ENCODE data around the gene LRRIQ1.

Gene LRRIQ1

GRCh38 chr12:85076688-85077430, 40.7 kb downstream of the LRRIQ1 start:
- POLR2A ChIA-PET = no interaction called here
- DNase-seq = peak; percentile 21 to 61 (median 59)

GRCh38 chr12:85085066-85085465, 48.9 kb downstream of the LRRIQ1 start:
- H3K9me3 ChIP-seq (ENCODE audit: control extremely low read depth in 1 of 5, control insufficient read depth in 4 of 5, insufficient read depth in 2 of 5, low read depth in 1 of 5, low read length in 4 of 5) = no peaks in the 10 kb centered on the region
- H3K36me3 ChIP-seq (ENCODE audit: control insufficient read depth in 4 of 4, insufficient read depth in 4 of 4, low read length in 3 of 4) = no peaks in the 10 kb centered on the region
- H3K4me1 ChIP-seq (ENCODE audit: control extremely low read depth in 1 of 4, control insufficient read depth in 4 of 4, insufficient read depth in 4 of 4, low read length in 3 of 4) = no peaks in the 10 kb centered on the region
- no peak overlapping the region for H3K4me3 ChIP-seq (ENCODE audit: control insufficient read depth in 1 of 7, extremely low read depth in 1 of 7, insufficient read depth in 4 of 7, low read depth in 2 of 7, low read length in 6 of 7)
- no CpG with 5 or more reads among the region's 5 CpGs for WGBS (ENCODE audit: insufficient coverage)
- ChIA-PET CTCF (no interaction called here), POLR2A (no interaction called here)
- H3K27me3 ChIP-seq (replicated peaks in 2 of 5; ENCODE audit: control insufficient read depth in 4 of 5, insufficient read depth in 5 of 5, low read length in 4 of 5) = no peaks in the 10 kb centered on the region
- no peak for DNase-seq
- no peak overlapping the region for H3K27ac ChIP-seq (ENCODE audit: insufficient read depth in 1 of 2, low read depth in 1 of 2, low read length in 2 of 2, poor library complexity in 1 of 2, severe bottlenecking in 2 of 2)

More at GRCh38 chr12:85076688-85077430, 40.7 kb downstream of the LRRIQ1 start:
- H3K4me3 ChIP-seq (ENCODE audit: control insufficient read depth in 1 of 7, extremely low read depth in 1 of 7, insufficient read depth in 4 of 7, low read depth in 2 of 7, low read length in 6 of 7) = no peak overlapping the region
- CTCF ChIA-PET = interaction anchor here (1.4 to 1.6 kb wide), 3 partner anchors 19 to 372 kb away, joined by 6 read pairs; no protein-coding TSS in a partner anchor
- no peaks in the 10 kb centered on the region for H3K9me3 ChIP-seq (ENCODE audit: control extremely low read depth in 1 of 5, control insufficient read depth in 4 of 5, insufficient read depth in 2 of 5, low read depth in 1 of 5, low read length in 4 of 5)
- no peaks in the 10 kb centered on the region for H3K4me1 ChIP-seq (ENCODE audit: control extremely low read depth in 1 of 4, control insufficient read depth in 4 of 4, insufficient read depth in 4 of 4, low read length in 3 of 4)
- WGBS (ENCODE audit: insufficient coverage) = no CpG with 5 or more reads among the region's 1 CpG
- H3K27ac ChIP-seq (ENCODE audit: insufficient read depth in 1 of 2, low read depth in 1 of 2, low read length in 2 of 2, poor library complexity in 1 of 2, severe bottlenecking in 2 of 2) = no peak overlapping the region
- no peaks in the 10 kb centered on the region for H3K27me3 ChIP-seq (replicated peaks in 2 of 5; ENCODE audit: control insufficient read depth in 4 of 5, insufficient read depth in 5 of 5, low read length in 4 of 5)
- no peaks in the 10 kb centered on the region for H3K36me3 ChIP-seq (ENCODE audit: control insufficient read depth in 4 of 4, insufficient read depth in 4 of 4, low read length in 3 of 4)

- CTCF ChIA-PET = no interaction called here
These were observed 53.6 kb downstream of the LRRIQ1 start for GRCh38 chr12:85089792-85090191.

GRCh38 chr12:85092814-85093370, 56.7 kb downstream of the LRRIQ1 start:
- peaks cover 0 to 1% (median 0%) of the 10 kb centered on the region in 5 experiments for H3K9me3 ChIP-seq (ENCODE audit: control extremely low read depth in 1 of 5, control insufficient read depth in 4 of 5, insufficient read depth in 2 of 5, low read depth in 1 of 5, low read length in 4 of 5)
- H3K4me3 ChIP-seq (ENCODE audit: control insufficient read depth in 1 of 7, extremely low read depth in 1 of 7, insufficient read depth in 4 of 7, low read depth in 2 of 7, low read length in 6 of 7) = no peak overlapping the region
- no peak overlapping the region for H3K27ac ChIP-seq (ENCODE audit: insufficient read depth in 1 of 2, low read depth in 1 of 2, low read length in 2 of 2, poor library complexity in 1 of 2, severe bottlenecking in 2 of 2)
- no peaks in the 10 kb centered on the region for H3K4me1 ChIP-seq (ENCODE audit: control extremely low read depth in 1 of 4, control insufficient read depth in 4 of 4, insufficient read depth in 4 of 4, low read length in 3 of 4)
- no peak for DNase-seq
- POLR2A ChIA-PET = no interaction called here
- H3K36me3 ChIP-seq (ENCODE audit: control insufficient read depth in 4 of 4, insufficient read depth in 4 of 4, low read length in 3 of 4) = no peaks in the 10 kb centered on the region
- H3K27me3 ChIP-seq (replicated peaks in 2 of 5; ENCODE audit: control insufficient read depth in 4 of 5, insufficient read depth in 5 of 5, low read length in 4 of 5) = no peaks in the 10 kb centered on the region
- CTCF ChIA-PET = interaction anchor here (0.7 to 0.8 kb wide), 2 partner anchors 14 to 913 kb away, joined by 3 to 4 read pairs; no protein-coding TSS in a partner anchor
- WGBS (ENCODE audit: insufficient coverage) = 67% methylated on average over 1 of the region's 2 CpGs

More at GRCh38 chr12:85089792-85090191, 53.6 kb downstream of the LRRIQ1 start:
- H3K4me1 ChIP-seq (ENCODE audit: control extremely low read depth in 1 of 4, control insufficient read depth in 4 of 4, insufficient read depth in 4 of 4, low read length in 3 of 4) = no peaks in the 10 kb centered on the region
- no peaks in the 10 kb centered on the region for H3K9me3 ChIP-seq (ENCODE audit: control extremely low read depth in 1 of 5, control insufficient read depth in 4 of 5, insufficient read depth in 2 of 5, low read depth in 1 of 5, low read length in 4 of 5)
- POLR2A ChIA-PET = no interaction called here
- no peaks in the 10 kb centered on the region for H3K36me3 ChIP-seq (ENCODE audit: control insufficient read depth in 4 of 4, insufficient read depth in 4 of 4, low read length in 3 of 4)
- no peaks in the 10 kb centered on the region for H3K27me3 ChIP-seq (replicated peaks in 2 of 5; ENCODE audit: control insufficient read depth in 4 of 5, insufficient read depth in 5 of 5, low read length in 4 of 5)
- H3K4me3 ChIP-seq (ENCODE audit: control insufficient read depth in 1 of 7, extremely low read depth in 1 of 7, insufficient read depth in 4 of 7, low read depth in 2 of 7, low read length in 6 of 7) = no peak overlapping the region
- H3K27ac ChIP-seq (ENCODE audit: insufficient read depth in 1 of 2, low read depth in 1 of 2, low read length in 2 of 2, poor library complexity in 1 of 2, severe bottlenecking in 2 of 2) = no peak overlapping the region
- WGBS (ENCODE audit: insufficient coverage) = 98% methylated on average over 4 of the region's 5 CpGs
- DNase-seq = no peak

DNA sequence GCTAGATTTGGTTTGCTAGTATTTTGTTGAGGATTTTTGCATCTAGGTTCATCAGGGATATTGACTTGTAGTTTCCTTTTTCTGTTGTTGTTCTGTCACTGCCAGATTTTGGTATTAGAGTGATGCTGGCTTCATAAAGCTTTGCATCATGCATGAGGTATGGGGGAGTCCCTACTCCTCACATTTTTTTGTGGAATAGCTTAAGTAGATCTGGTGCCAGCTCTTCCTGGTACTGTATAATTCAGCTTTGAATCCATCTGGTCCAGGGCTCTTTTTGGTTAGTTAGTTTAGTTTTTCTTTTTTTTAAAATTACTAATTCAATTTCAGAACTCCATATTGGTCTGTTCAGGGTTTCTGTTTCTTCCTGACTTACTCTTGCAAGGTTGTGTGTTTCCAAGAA, 59.4 kb downstream of the LRRIQ1 start:
- CTCF ChIA-PET = interaction anchor here (0.7 kb wide), 1 partner anchor 21 kb away, joined by 3 read pairs; no protein-coding TSS in a partner anchor
- peaks cover 0 to 1% (median 0%) of the 10 kb centered on the region in 5 experiments for H3K9me3 ChIP-seq (ENCODE audit: control extremely low read depth in 1 of 5, control insufficient read depth in 4 of 5, insufficient read depth in 2 of 5, low read depth in 1 of 5, low read length in 4 of 5)

DNA sequence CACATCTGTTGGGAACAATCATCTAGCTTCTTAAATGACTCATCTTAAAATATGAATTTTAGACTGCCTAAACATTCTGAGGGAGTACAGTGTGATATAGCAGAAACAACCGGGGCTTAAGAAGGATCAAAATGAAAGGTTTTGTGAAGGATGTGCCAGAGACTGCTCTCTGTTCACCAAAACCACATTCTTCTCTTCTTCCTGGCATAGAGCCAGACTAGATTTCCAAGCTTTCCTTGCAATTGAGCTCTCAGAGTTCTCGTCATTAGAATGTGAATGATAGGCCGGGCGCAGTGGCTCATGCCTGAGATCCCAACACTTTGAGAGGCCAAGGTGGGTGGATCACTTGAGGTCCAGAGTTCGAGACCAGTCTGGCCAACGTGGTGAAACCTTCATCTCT, 94.5 kb downstream of the LRRIQ1 start:
- no peak for DNase-seq
- Histone ChIP-seq H3K36me3 (ENCODE audit: control insufficient read depth in 4 of 4, insufficient read depth in 4 of 4, low read length in 3 of 4) (no peaks in the 10 kb centered on the region), H3K9me3 (ENCODE audit: control extremely low read depth in 1 of 5, control insufficient read depth in 4 of 5, insufficient read depth in 2 of 5, low read depth in 1 of 5, low read length in 4 of 5) (no peaks in the 10 kb centered on the region), H3K4me3 (ENCODE audit: control insufficient read depth in 1 of 7, extremely low read depth in 1 of 7, insufficient read depth in 4 of 7, low read depth in 2 of 7, low read length in 6 of 7) (no peak overlapping the region), H3K4me1 (ENCODE audit: control extremely low read depth in 1 of 4, control insufficient read depth in 4 of 4, insufficient read depth in 4 of 4, low read length in 3 of 4) (no peaks in the 10 kb centered on the region), H3K27me3 (replicated peaks in 2 of 5; ENCODE audit: control insufficient read depth in 4 of 5, insufficient read depth in 5 of 5, low read length in 4 of 5) (peaks cover 0 to 1% (median 0%) of the 10 kb centered on the region in 5 experiments), H3K27ac (ENCODE audit: insufficient read depth in 1 of 2, low read depth in 1 of 2, low read length in 2 of 2, poor library complexity in 1 of 2, severe bottlenecking in 2 of 2) (no peak overlapping the region)
- POLR2A ChIA-PET = no interaction called here
- CTCF ChIA-PET = no interaction called here
- WGBS (ENCODE audit: insufficient coverage) = 96% methylated on average over 3 of the region's 6 CpGs

More for the DNA sequence above, 59.4 kb downstream of the LRRIQ1 start:
- Histone ChIP-seq H3K4me1 (ENCODE audit: control extremely low read depth in 1 of 4, control insufficient read depth in 4 of 4, insufficient read depth in 4 of 4, low read length in 3 of 4) (no peaks in the 10 kb centered on the region), H3K4me3 (ENCODE audit: control insufficient read depth in 1 of 7, extremely low read depth in 1 of 7, insufficient read depth in 4 of 7, low read depth in 2 of 7, low read length in 6 of 7) (no peak overlapping the region), H3K27ac (ENCODE audit: insufficient read depth in 1 of 2, low read depth in 1 of 2, low read length in 2 of 2, poor library complexity in 1 of 2, severe bottlenecking in 2 of 2) (no peak overlapping the region), H3K36me3 (ENCODE audit: control insufficient read depth in 4 of 4, insufficient read depth in 4 of 4, low read length in 3 of 4) (no peaks in the 10 kb centered on the region), H3K27me3 (replicated peaks in 2 of 5; ENCODE audit: control insufficient read depth in 4 of 5, insufficient read depth in 5 of 5, low read length in 4 of 5) (no peaks in the 10 kb centered on the region)
- POLR2A ChIA-PET = no interaction called here
- DNase-seq = no peak

- no peak for DNase-seq
- POLR2A ChIA-PET = no interaction called here
- Histone ChIP-seq H3K27ac (ENCODE audit: insufficient read depth in 1 of 2, low read depth in 1 of 2, low read length in 2 of 2, poor library complexity in 1 of 2, severe bottlenecking in 2 of 2) (no peak overlapping the region), H3K27me3 (replicated peaks in 2 of 5; ENCODE audit: control insufficient read depth in 4 of 5, insufficient read depth in 5 of 5, low read length in 4 of 5) (no peaks in the 10 kb centered on the region), H3K36me3 (ENCODE audit: control insufficient read depth in 4 of 4, insufficient read depth in 4 of 4, low read length in 3 of 4) (no peaks in the 10 kb centered on the region), H3K4me3 (ENCODE audit: control insufficient read depth in 1 of 7, extremely low read depth in 1 of 7, insufficient read depth in 4 of 7, low read depth in 2 of 7, low read length in 6 of 7) (no peak overlapping the region), H3K9me3 (ENCODE audit: control extremely low read depth in 1 of 5, control insufficient read depth in 4 of 5, insufficient read depth in 2 of 5, low read depth in 1 of 5, low read length in 4 of 5) (no peaks in the 10 kb centered on the region), H3K4me1 (ENCODE audit: control extremely low read depth in 1 of 4, control insufficient read depth in 4 of 4, insufficient read depth in 4 of 4, low read length in 3 of 4) (no peaks in the 10 kb centered on the region)
- CTCF ChIA-PET = no interaction called here
- 60% methylated on average over 1 of the region's 1 CpG for WGBS (ENCODE audit: insufficient coverage)
These were observed 102.7 kb downstream of the LRRIQ1 start for GRCh38 chr12:85138833-85139232.

Measured in common myeloid progenitor, CD34-positive (primary cell).